NCI-H1436 (cell line): ENCODE results near the gene SKIC8.

Source experiments
- DNase-seq: peaks from one replicate; lab custom pipeline; 2025; lab: John Stamatoyannopoulos, UW

The SKIC8 gene

DNA sequence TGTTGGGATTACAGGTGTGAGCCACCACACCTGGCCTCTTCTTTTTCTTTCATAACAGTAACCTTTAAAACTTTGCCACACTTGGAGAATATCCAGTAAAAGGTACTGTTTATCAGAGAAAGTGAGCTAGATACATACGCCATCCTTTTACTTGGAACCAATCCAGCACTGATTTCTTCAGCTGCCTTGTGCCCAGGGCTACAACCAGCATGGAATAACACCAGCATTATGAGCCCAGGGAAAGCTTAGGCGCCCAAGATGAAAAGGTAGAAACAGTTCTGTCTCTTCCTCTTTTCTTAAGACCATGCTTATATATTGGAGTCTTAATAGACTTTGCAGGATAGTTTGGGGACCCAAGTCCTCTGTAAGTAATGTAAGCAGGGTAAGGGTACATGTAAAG, 8.4 kb downstream of the SKIC8 start:
- no peak for DNase-seq

DNA sequence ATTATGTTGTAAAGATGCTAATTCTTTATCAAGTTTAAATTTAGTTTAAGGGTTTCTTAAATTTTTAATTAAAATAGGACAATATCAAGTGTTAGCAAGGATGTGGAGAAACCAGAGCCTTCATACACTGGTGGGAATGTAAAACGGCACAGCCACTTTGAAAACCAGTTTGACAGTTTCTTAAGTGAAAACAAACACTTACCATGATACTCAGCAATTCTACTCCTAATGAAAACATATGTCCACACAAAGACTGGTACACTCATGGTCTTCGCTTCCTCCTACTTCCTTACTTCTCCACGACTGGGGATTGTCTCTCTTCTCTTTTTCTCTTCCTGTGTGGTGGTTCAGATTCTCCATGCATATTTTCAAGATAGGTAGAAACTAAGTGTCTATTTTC, 9.2 kb downstream of the SKIC8 start:
- DNase-seq = no peak

GRCh38 chr15:78284758-78285157, 14.7 kb downstream of the SKIC8 start:
- DNase-seq = no peak

- no peak for DNase-seq
These were observed 17.1 kb downstream of the SKIC8 start for GRCh38 chr15:78282324-78282723.

GRCh38 chr15:78280319-78281072, 18.9 kb downstream of the SKIC8 start:
- no peak for DNase-seq

DNA sequence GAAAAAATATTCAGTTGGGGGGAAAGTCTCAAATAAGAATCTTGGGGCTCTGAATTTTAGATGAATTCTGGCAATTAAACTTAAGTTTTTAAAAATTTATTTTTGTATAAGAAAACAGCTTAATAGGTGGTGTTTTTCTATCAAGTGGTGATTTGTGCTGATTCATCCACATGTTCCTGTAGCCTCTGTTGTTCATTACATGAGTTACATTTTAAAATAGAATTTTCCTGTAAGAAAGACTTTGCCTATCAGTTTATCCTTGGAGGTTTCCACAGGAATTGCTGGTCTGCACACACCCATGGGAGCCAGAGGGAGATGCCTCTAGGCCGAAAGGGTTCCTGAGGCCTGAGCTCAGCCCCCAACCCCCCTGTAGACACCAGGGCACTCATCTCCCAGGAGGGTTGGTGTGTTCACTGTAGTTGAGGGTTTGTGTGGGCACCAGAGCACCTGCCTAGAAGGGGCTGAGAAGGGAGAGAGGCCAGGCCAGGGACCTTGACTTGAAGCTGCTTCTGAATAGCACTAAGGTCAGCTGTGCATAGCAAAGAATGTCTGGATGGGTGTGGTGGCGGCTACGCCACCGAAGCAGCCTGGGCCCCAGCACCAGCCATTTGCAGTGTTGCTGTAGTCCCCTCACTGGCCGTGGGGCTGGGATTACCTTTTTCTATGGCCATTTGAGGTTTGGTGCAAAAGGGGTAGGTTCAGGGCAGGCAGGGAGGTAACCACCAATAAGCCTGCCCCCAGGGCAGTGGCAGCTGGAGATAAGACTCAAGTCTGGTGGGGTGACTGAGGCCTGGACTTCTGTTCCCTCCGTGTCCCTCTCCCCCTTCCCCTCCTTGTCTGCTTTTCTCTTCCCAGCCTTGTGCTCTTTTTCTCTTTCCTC, 23.1 kb downstream of the SKIC8 start:
- DNase-seq = no peak

GRCh38 chr15:78274994-78275393, 24.4 kb downstream of the SKIC8 start:
- no peak for DNase-seq

- no peak for DNase-seq
These were observed 26.6 kb downstream of the SKIC8 start for GRCh38 chr15:78272776-78273175.

DNA sequence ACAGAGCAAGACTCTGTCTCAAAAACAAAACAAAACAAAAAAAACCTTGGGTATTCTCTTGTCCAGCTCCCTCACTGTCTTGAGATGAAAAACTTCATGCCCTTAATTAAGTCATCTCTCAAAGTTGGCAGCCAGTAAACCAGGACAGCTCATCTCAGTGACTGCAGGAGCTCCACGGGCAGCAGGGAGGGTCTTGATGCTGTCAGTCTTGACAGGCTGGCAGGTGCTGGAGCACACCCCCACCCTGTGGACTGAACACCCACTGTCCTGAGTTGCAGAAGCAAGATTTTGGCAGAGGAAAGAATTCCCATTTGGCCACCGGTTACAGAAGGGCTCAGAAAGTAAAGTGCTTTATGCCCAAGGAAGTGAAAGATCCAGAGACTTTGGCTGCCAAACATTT, 27.1 kb downstream of the SKIC8 start:
- no peak for DNase-seq

- DNase-seq = no peak
These were observed 32.6 kb downstream of the SKIC8 start for GRCh38 chr15:78266806-78267205.

DNA sequence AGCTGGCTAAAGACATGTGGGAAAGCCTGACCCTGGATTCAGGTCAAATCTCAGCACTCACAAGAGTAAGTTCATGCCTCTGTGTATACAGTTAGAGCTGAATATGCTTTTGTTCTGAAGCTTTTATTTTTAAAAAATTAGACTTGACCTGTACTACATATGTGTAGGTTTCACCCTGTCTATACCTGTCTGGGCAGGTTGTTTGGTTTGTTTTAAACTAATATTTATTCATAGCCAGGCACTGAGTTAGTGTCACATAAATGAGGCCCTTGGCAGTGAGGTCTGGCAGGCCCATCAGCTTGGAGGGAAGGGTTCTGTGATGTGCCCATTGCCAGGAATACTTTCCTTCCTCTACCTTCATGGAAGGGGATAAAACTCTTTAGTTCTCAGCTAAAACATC, 33.2 kb downstream of the SKIC8 start:
- no peak for DNase-seq

- no peak for DNase-seq
These were observed 33.6 kb downstream of the SKIC8 start for GRCh38 chr15:78265752-78266224.

GRCh38 chr15:78265137-78265460, 34.3 kb downstream of the SKIC8 start:
- DNase-seq = no peak

DNA sequence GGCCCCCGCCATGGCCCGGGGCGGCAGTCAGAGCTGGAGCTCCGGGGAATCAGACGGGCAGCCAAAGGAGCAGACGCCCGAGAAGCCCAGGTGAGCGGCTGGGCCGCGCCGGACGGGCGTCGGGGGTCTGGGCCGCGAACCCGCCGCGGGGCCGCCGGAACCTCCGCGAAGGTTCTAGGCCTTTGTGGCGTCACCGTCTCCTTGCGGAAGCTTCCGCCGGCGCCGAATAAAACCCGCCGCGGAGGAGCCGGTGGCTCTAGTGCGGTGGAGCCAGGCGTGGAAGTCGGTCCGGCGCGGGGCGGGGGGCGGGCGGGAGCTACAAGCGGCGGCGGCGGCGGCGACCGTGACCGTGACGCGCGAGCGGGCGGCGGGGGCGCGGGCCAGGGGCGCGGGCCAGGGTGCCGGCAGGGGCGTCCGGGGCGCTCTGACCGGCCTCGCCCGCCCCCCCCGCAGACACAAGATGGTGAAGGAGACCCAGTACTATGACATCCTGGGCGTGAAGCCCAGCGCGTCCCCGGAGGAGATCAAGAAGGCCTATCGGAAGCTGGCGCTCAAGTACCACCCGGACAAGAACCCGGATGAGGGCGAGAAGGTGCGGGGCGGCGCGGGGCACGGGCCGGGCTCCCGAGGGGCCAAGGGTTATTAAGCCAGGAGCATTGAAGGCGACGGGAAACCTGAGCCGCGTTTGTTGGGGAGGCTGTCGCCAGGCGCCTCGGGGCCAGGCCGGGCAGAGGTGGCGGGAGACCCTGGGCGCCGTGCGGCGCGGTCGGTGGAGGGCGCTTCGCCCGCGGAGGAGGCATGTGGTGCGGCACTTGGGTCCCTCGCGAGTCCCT, 34.9 kb downstream of the SKIC8 start, which contains the start of gene DNAJA4:
Gene DNAJA4, plus strand, starts transcription at position 259 of the 833 bp plus-strand sequence. Its CDS starts 202 bp downstream, at position 461.
- peak; percentile 33 for DNase-seq

GRCh38 chr15:78263907-78264303, 35.5 kb downstream of the SKIC8 start:
- no peak for DNase-seq

- no peak for DNase-seq
These were observed 36.0 kb downstream of the SKIC8 start for GRCh38 chr15:78263351-78263781.

DNA sequence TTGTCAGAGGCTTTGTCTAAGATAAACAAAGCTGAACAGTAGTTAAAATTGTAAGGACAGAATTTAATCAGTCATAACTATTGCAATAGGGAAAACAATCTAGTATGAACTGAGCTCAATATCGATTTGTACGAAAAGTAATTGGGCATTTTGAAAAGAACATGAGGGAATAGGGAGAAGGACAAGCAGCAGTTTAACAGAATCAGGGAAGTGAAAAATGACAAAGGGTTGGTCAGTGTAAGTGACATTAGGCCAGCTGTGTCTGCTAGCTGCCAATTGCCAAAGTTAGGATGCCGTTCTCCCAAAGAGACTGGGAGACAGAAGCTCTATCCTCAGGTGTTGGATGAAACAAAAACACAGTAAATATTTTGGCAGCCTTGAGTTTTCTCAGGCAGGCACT, 38.3 kb downstream of the SKIC8 start:
- no peak for DNase-seq

DNA sequence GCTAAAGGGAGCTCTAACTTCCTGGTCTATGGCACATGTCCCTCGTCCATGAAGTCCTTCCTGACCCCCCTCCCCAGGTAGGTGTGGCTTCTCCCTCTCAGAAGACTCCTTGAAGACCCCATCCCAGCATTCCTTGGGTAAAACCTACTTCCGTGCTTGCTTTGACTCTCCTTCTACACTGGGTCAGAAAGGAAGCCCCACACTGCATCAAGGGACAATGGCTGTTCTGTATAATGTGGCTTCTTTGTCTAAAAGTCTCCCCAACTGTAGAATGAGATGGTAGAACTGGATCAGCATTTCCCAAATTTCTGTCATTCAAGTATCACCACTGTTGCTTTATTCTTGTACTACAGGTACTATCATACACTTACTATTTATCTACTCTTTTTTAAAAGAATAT, 38.9 kb downstream of the SKIC8 start:
- DNase-seq = no peak

GRCh38 chr15:78259232-78259631, 40.2 kb downstream of the SKIC8 start:
- DNase-seq = no peak

DNA sequence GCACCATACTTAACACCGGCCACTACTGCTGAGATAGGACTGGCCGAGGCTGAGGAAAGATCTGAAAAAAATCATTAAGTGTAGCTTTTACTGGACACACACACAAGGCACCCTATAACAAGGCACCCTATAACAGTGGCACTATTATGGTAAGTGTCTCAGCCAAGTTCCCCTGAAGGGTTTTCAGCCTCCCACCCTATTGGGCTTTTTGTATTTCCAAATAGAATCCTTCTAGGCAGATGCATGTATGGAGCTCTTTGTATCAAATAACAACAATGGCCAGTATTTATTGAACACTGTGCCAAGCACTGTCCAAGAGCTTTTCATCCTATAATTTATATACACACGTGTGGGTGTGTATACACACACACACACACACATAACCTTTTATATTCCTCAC, 41.7 kb downstream of the SKIC8 start:
- DNase-seq = no peak

GRCh38 chr15:78256044-78256437, 43.4 kb downstream of the SKIC8 start:
- no peak for DNase-seq

DNA sequence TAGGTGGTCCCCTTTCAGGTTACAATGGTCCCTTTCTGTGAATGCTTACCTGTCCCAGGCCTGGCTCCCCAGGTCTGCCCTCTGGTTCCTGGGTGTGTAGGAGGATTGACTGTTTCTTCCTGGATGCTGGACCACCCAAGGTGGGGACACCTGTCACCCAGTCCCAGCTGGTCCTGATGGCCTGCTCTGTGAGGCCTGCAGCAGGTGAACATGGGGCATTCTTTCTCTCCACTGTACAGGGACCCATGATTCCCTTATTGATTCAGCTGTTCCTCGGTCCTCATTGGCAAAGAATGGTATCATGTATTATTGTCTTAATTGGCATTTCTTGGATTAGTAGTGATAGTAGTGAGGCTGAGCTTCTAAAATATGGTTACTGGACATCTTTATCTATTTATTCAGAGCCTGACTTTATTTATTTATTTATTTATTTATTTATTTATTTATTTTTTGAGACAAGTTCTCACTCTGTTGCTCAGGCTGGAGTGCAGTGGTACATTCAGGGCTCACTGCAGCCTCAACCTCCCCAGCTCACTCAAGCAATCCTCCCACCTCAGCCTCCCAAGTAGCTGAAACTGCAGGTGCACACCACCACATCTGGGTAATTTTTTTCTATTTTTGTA, 43.9 kb downstream of the SKIC8 start:
- no peak for DNase-seq
